GM06990 (cell line): ENCODE measurements around the gene ZPLD1.

Source experiments
- DNase-seq: peaks from one replicate; pipeline ENCODE4 v3.0.0-alpha.2; 2011; ENCODE audit not compliant: insufficient read length; ENCODE audit errors: extremely low read depth
- H3K27me3 ChIP-seq: replicated peaks from 2 replicates; pipeline ENCODE4 v1.6.0; 2011; ENCODE audit warnings: low read length; ENCODE audit not compliant: control insufficient read depth, insufficient read depth
- H3K36me3 ChIP-seq: 2 replicates; pipeline ENCODE4 v1.5.1; 2011; ENCODE audit warnings: low read length; ENCODE audit not compliant: control insufficient read depth, insufficient read depth
- H3K4me3 ChIP-seq: replicated peaks from 2 replicates; pipeline ENCODE4 v1.5.1; 2011; ENCODE audit warnings: low read depth, mild to moderate bottlenecking, control low read depth, low read length
- CTCF ChIP-seq: IDR thresholded peaks from 2 replicates; pipeline ENCODE4 v1.5.1; 2011; ENCODE audit warnings: low read length, control low read depth, mild to moderate bottlenecking, inconsistent platforms; ENCODE audit not compliant: insufficient read depth, poor library complexity, severe bottlenecking

The ZPLD1 gene

GRCh38 chr3:102450976-102451375, 16.2 kb downstream of the ZPLD1 start:
- Histone ChIP-seq H3K36me3 (no peaks in the 10 kb centered on the region), H3K4me3 (no peak overlapping the region), H3K27me3 (no peaks in the 10 kb centered on the region)
- TF ChIP-seq CTCF = no peak
- no peak for DNase-seq

GRCh38 chr3:102451543-102451942, 16.7 kb downstream of the ZPLD1 start:
- no peaks in the 10 kb centered on the region for H3K36me3 ChIP-seq
- no peak overlapping the region for H3K4me3 ChIP-seq
- H3K27me3 ChIP-seq = no peaks in the 10 kb centered on the region
- DNase-seq = no peak
- no peak for TF ChIP-seq CTCF

GRCh38 chr3:102454181-102454580, 19.4 kb downstream of the ZPLD1 start:
- TF ChIP-seq CTCF = no peak
- no peak overlapping the region for H3K4me3 ChIP-seq
- no peaks in the 10 kb centered on the region for H3K27me3 ChIP-seq
- H3K36me3 ChIP-seq = no peaks in the 10 kb centered on the region
- no peak for DNase-seq

- H3K27me3 ChIP-seq = no peaks in the 10 kb centered on the region
- H3K4me3 ChIP-seq = no peak overlapping the region
- no peaks in the 10 kb centered on the region for H3K36me3 ChIP-seq
- no peak for DNase-seq
- TF ChIP-seq CTCF = no peak
Observed at GRCh38 chr3:102457644-102458043, 22.8 kb downstream of the ZPLD1 start.

GRCh38 chr3:102460579-102460978, 25.8 kb downstream of the ZPLD1 start:
- no peak for TF ChIP-seq CTCF
- Histone ChIP-seq H3K4me3 (no peak overlapping the region), H3K36me3 (no peaks in the 10 kb centered on the region), H3K27me3 (no peaks in the 10 kb centered on the region)
- DNase-seq = no peak

- TF ChIP-seq CTCF = no peak
- DNase-seq = no peak
- H3K4me3 ChIP-seq = no peak overlapping the region
- H3K36me3 ChIP-seq = no peaks in the 10 kb centered on the region
- H3K27me3 ChIP-seq = no peaks in the 10 kb centered on the region
Observed at GRCh38 chr3:102464261-102464660, 29.4 kb downstream of the ZPLD1 start.
